ENCODE data around the gene MOK.

- TF ChIP-seq CTCF (conservative IDR thresholded peaks at IDR 0.05 in 1 of 2, IDR thresholded peaks at IDR 0.05 in 1 of 2; ENCODE audit: low read depth in 1 of 2, low read length in 2 of 2) (no peak), EZH2 (IDR thresholded peaks at IDR 0.05; ENCODE audit: low read length, missing control alignments) (no peak)
Measured at GRCh38 chr14:102183886-102184285, 121.1 kb downstream of the MOK start.
